ENCODE results near the gene IL2RA. TPM values are rescaled to one million over a fixed set of nuclear protein-coding genes. Genes with fewer than 3 reads are reported as not detected.
"Not testable (repeated sequence)": the region's sequence is repeated elsewhere in the genome, so short reads cannot be mapped to it uniquely, and the experiment has no call there.

The IL2RA gene
- total RNA-seq, 1 experiment from 2014 or later, result not detected

- no peak overlapping the region for H3K9ac ChIP-seq (ENCODE audit: low read length)
- no peak overlapping the region for H3K4me2 ChIP-seq (ENCODE audit: low read length)
- no peaks in the 10 kb centered on the region for H3K4me1 ChIP-seq (ENCODE audit: insufficient read depth, low read length)
- POLR2A ChIA-PET (ENCODE audit: unreplicated experiment), result no interaction called here
- no peaks in the 10 kb centered on the region for H3K79me2 ChIP-seq (ENCODE audit: low read length)
- no peaks in the 10 kb centered on the region for H3K9me2 ChIP-seq (replicated peaks; ENCODE audit: low read length)
- no TSS peak for BruUV-seq (replicated peaks)
- H3K27ac ChIP-seq (ENCODE audit: low read length), result no peak overlapping the region
- CTCF ChIA-PET, result no interaction called here
- intact Hi-C loops (cut with micrococcal nuclease), result no loop called here
- H2AFZ ChIP-seq (ENCODE audit: low read length), result no peak overlapping the region
- no peak for DNase-seq
- H3F3A ChIP-seq (ENCODE audit: low read length, unreplicated experiment), result no peaks in the 10 kb centered on the region
- H4K20me1 ChIP-seq (ENCODE audit: low read length), result no peaks in the 10 kb centered on the region
- no peak for ATAC-seq
- H3K36me3 ChIP-seq (ENCODE audit: low read depth, low read length), result no peaks in the 10 kb centered on the region
- no peak overlapping the region for H3K4me3 ChIP-seq (ENCODE audit: low read length)
- H3K27me3 ChIP-seq (ENCODE audit: low read length), result no peaks in the 10 kb centered on the region
- H3K9me3 ChIP-seq (ENCODE audit: low read length), result no peaks in the 10 kb centered on the region
- TF ChIP-seq EZH2phosphoT487 (IDR thresholded peaks at IDR 0.05; ENCODE audit: borderline replicate concordance, low read length) (no peak), CTCF (conservative IDR thresholded peaks at IDR 0.05; ENCODE audit: low read depth, low read length) (no peak), EZH2 (IDR thresholded peaks at IDR 0.05; ENCODE audit: low read length, unreplicated experiment) (no peak)
Observed at GRCh38 chr10:6006991-6007390, 55.2 kb downstream of the IL2RA start.

GRCh38 chr10:6006546-6006945 lies 55.6 kb downstream of the IL2RA start:
- no peak overlapping the region for H3K4me2 ChIP-seq (ENCODE audit: low read length)
- H3K9me2 ChIP-seq (replicated peaks; ENCODE audit: low read length), result no peaks in the 10 kb centered on the region
- no peaks in the 10 kb centered on the region for H3K36me3 ChIP-seq (ENCODE audit: low read depth, low read length)
- no peaks in the 10 kb centered on the region for H3K79me2 ChIP-seq (ENCODE audit: low read length)
- H3K27me3 ChIP-seq (ENCODE audit: low read length), result no peaks in the 10 kb centered on the region
- H3K9me3 ChIP-seq (ENCODE audit: low read length), result no peaks in the 10 kb centered on the region
- ChIA-PET POLR2A (ENCODE audit: unreplicated experiment) (no interaction called here), CTCF (no interaction called here)
- TF ChIP-seq EZH2phosphoT487 (IDR thresholded peaks at IDR 0.05; ENCODE audit: borderline replicate concordance, low read length), result no peak
- no peak for TF ChIP-seq CTCF (conservative IDR thresholded peaks at IDR 0.05; ENCODE audit: low read depth, low read length)
- TF ChIP-seq EZH2 (IDR thresholded peaks at IDR 0.05; ENCODE audit: low read length, unreplicated experiment), result no peak
- no peak overlapping the region for H3K9ac ChIP-seq (ENCODE audit: low read length)
- intact Hi-C loops (cut with micrococcal nuclease), result no loop called here
- no peak for DNase-seq
- no peaks in the 10 kb centered on the region for H3K4me1 ChIP-seq (ENCODE audit: insufficient read depth, low read length)
- H2AFZ ChIP-seq (ENCODE audit: low read length), result no peak overlapping the region
- ATAC-seq, result no peak
- no TSS peak for BruUV-seq (replicated peaks)
- H4K20me1 ChIP-seq (ENCODE audit: low read length), result no peaks in the 10 kb centered on the region
- no peaks in the 10 kb centered on the region for H3F3A ChIP-seq (ENCODE audit: low read length, unreplicated experiment)
- no peak overlapping the region for H3K27ac ChIP-seq (ENCODE audit: low read length)
- H3K4me3 ChIP-seq (ENCODE audit: low read length), result no peak overlapping the region

GRCh38 chr10:6005856-6006395 lies 56.2 kb downstream of the IL2RA start:
- no TSS peak for BruUV-seq (replicated peaks)
- H2AFZ ChIP-seq (ENCODE audit: low read length), result no peak overlapping the region
- no peaks in the 10 kb centered on the region for H3K27me3 ChIP-seq (ENCODE audit: low read length)
- H3K4me2 ChIP-seq (ENCODE audit: low read length), result no peak overlapping the region
- no peak overlapping the region for H3K4me3 ChIP-seq (ENCODE audit: low read length)
- no peak overlapping the region for H3K9ac ChIP-seq (ENCODE audit: low read length)
- no peaks in the 10 kb centered on the region for H3K9me2 ChIP-seq (replicated peaks; ENCODE audit: low read length)
- no peaks in the 10 kb centered on the region for H3K36me3 ChIP-seq (ENCODE audit: low read depth, low read length)
- no peak for TF ChIP-seq CTCF (conservative IDR thresholded peaks at IDR 0.05; ENCODE audit: low read depth, low read length)
- TF ChIP-seq EZH2phosphoT487 (IDR thresholded peaks at IDR 0.05; ENCODE audit: borderline replicate concordance, low read length), result no peak
- no peak for TF ChIP-seq EZH2 (IDR thresholded peaks at IDR 0.05; ENCODE audit: low read length, unreplicated experiment)
- no peaks in the 10 kb centered on the region for H3K4me1 ChIP-seq (ENCODE audit: insufficient read depth, low read length)
- DNase-seq (no peak), ATAC-seq (no peak)
- ChIA-PET POLR2A (ENCODE audit: unreplicated experiment) (no interaction called here), CTCF (no interaction called here)
- H3F3A ChIP-seq (ENCODE audit: low read length, unreplicated experiment), result no peaks in the 10 kb centered on the region
- intact Hi-C loops (cut with micrococcal nuclease), result no loop called here
- no peak overlapping the region for H3K27ac ChIP-seq (ENCODE audit: low read length)
- H4K20me1 ChIP-seq (ENCODE audit: low read length), result no peaks in the 10 kb centered on the region
- no peaks in the 10 kb centered on the region for H3K79me2 ChIP-seq (ENCODE audit: low read length)
- H3K9me3 ChIP-seq (ENCODE audit: low read length), result no peaks in the 10 kb centered on the region

GRCh38 chr10:6005161-6005804 lies 56.9 kb downstream of the IL2RA start:
- H4K20me1 ChIP-seq (ENCODE audit: low read length); H3K27me3 ChIP-seq (ENCODE audit: low read length); H3K36me3 ChIP-seq (ENCODE audit: low read depth, low read length); DNase-seq; H3K4me3 ChIP-seq (ENCODE audit: low read length); H2AFZ ChIP-seq (ENCODE audit: low read length); BruUV-seq (replicated peaks); POLR2A ChIA-PET (ENCODE audit: unreplicated experiment); intact Hi-C loops (cut with micrococcal nuclease); H3F3A ChIP-seq (ENCODE audit: low read length, unreplicated experiment); H3K9ac ChIP-seq (ENCODE audit: low read length); H3K9me3 ChIP-seq (ENCODE audit: low read length); H3K4me2 ChIP-seq (ENCODE audit: low read length); H3K79me2 ChIP-seq (ENCODE audit: low read length); H3K27ac ChIP-seq (ENCODE audit: low read length); H3K9me2 ChIP-seq (replicated peaks; ENCODE audit: low read length); H3K4me1 ChIP-seq (ENCODE audit: insufficient read depth, low read length); ATAC-seq; CTCF ChIA-PET: not testable (repeated sequence)

Data from PC-3 (cell line).